HCT116 (cell line): ENCODE measurements around the gene SYCE1L. TPM values are rescaled to one million over a fixed set of nuclear protein-coding genes. Genes with fewer than 3 reads are reported as not detected.

ENCODE experiments used
- ATAC-seq: fragments of 200-7000 bp; cut with Tn5 transposase; 2 replicates; pipeline ENCODE4 v1.9.1; 2020; ENCODE audit warnings: mild to moderate bottlenecking, moderate library complexity
- BruUV-seq: library from RNA; stranded (reverse); fragments of 400-500 nt; replicated peaks from 2 replicates; lab custom pipeline; 2021; lab: Mats Ljungman, UMichigan
- CTCF ChIA-PET: fragments of 300-600 bp; sonication (Branson Sonifier 250); formaldehyde crosslinking; loops from one replicate; lab custom pipeline; 2021; ENCODE audit warnings: antibody characterized with exemption; lab: Charles Lee
- POLR2A ChIA-PET: fragments of 300-600, 350-600 bp; sonication (Branson Sonifier 250); formaldehyde crosslinking; loops from one replicate; lab custom pipeline; 2021; ENCODE audit warnings: antibody characterized with exemption; lab: Charles Lee
- RAD21 ChIA-PET, 2 experiments: fragments of 300-600 bp; sonication (Branson Sonifier 250); formaldehyde crosslinking; loops; one replicate each; lab custom pipeline; 2023; ENCODE audit warnings: low total read pairs in 2 of 2; ENCODE audit not compliant: uncharacterized antibody in 2 of 2, unreplicated experiment in 2 of 2, low non-redundant PET in 1 of 2; lab: Charles Lee
- DNase-seq: peaks from one replicate; pipeline ENCODE4 v3.0.0-alpha.2; 2010; ENCODE audit warnings: low read depth, low spot score
- H2AFZ ChIP-seq: fragments of 200-600 bp; shearing (Covaris generic), sonication (generic); 2 replicates; pipeline ENCODE4 v1.6.1; 2017; ENCODE audit warnings: low read depth, mixed run types, mixed read lengths, antibody characterized with exemption, low read length; ENCODE audit not compliant: poor library complexity, severe bottlenecking
- H3K27ac ChIP-seq: 2 replicates; pipeline ENCODE4 v1.5.1; 2012; ENCODE audit warnings: low read depth, low read length
- H3K27me3 ChIP-seq: fragments of 200-600 bp; sonication (generic); 2 replicates; pipeline ENCODE4 v1.6.1; 2016; ENCODE audit warnings: mixed run types, low read length, mixed read lengths; ENCODE audit not compliant: insufficient read depth
- H3K36me3 ChIP-seq, 2 experiments: fragments of 200-500 bp in 1 of 2; fragments of 200-600 bp in 1 of 2; sonication (Bioruptor generic) in 1 of 2; sonication (generic) in 1 of 2; 2 replicates each; pipeline versions ENCODE4 v1.5.1 to v1.6.1; 2014 to 2016; ENCODE audit warnings: low read length in 2 of 2, inconsistent platforms in 1 of 2, mixed read lengths in 1 of 2, mixed run types in 1 of 2; ENCODE audit not compliant: insufficient read depth in 2 of 2, control insufficient read depth in 1 of 2
- H3K4me1 ChIP-seq, 2 experiments: fragments of 200-600 bp in 1 of 2; sonication (generic) in 1 of 2; 2 replicates each; pipeline versions ENCODE4 v1.5.1 to v1.6.1; 2012 to 2017; ENCODE audit warnings: low read length in 2 of 2, inconsistent platforms in 1 of 2, mild to moderate bottlenecking in 1 of 2, mixed read lengths in 1 of 2, mixed run types in 1 of 2, moderate library complexity in 1 of 2; ENCODE audit not compliant: insufficient read depth in 2 of 2, control insufficient read depth in 1 of 2
- H3K4me2 ChIP-seq: fragments of 200-600 bp; sonication (generic); 2 replicates; pipeline ENCODE4 v1.6.1; 2017; ENCODE audit warnings: mixed run types, low read length, mixed read lengths
- H3K4me3 ChIP-seq, 2 experiments: fragments of 200-600 bp in 1 of 2; sonication (generic) in 1 of 2; replicated peaks in 1 of 2; 2 replicates each; pipeline ENCODE4 v1.5.1; 2011 to 2016; ENCODE audit warnings: low read length in 2 of 2, control low read depth in 1 of 2, low read depth in 1 of 2, mild to moderate bottlenecking in 1 of 2, mixed read lengths in 1 of 2, mixed run types in 1 of 2
- H3K79me2 ChIP-seq: fragments of 200-600 bp; sonication (generic); 2 replicates; pipeline ENCODE4 v1.6.1; 2017; ENCODE audit warnings: mild to moderate bottlenecking, mixed run types, low read length, moderate library complexity, mixed read lengths; ENCODE audit not compliant: insufficient read depth
- H3K9ac ChIP-seq: fragments of 200-600 bp; sonication (generic); 2 replicates; pipeline ENCODE4 v1.6.1; 2016; ENCODE audit warnings: low read length, mixed read lengths
- H3K9me2 ChIP-seq: fragments of 200-600 bp; sonication (generic), shearing (Covaris generic); 2 replicates; pipeline ENCODE4 v1.6.1; 2017; ENCODE audit warnings: mixed run types, mild to moderate bottlenecking, moderate library complexity; ENCODE audit not compliant: insufficient read depth
- H3K9me3 ChIP-seq, 2 experiments: fragments of 200-500 bp in 1 of 2; fragments of 200-600 bp in 1 of 2; sonication (Bioruptor generic) in 1 of 2; sonication (generic) in 1 of 2; 2 replicates each; pipeline ENCODE4 v1.6.1; 2014 to 2017; ENCODE audit warnings: low read length in 2 of 2, mixed read lengths in 2 of 2, inconsistent platforms in 1 of 2, low read depth in 1 of 2, mild to moderate bottlenecking in 1 of 2, mixed run types in 1 of 2, moderate library complexity in 1 of 2; ENCODE audit not compliant: control insufficient read depth in 1 of 2, insufficient read depth in 1 of 2
- H4K20me1 ChIP-seq: fragments of 200-600 bp; sonication (generic), shearing (Covaris generic); 2 replicates; pipeline ENCODE4 v1.6.1; 2017; ENCODE audit warnings: mixed run types, mild to moderate bottlenecking, moderate library complexity; ENCODE audit not compliant: insufficient read depth
- CTCF ChIP-seq, 3 experiments: fragments of 200-600 bp in 1 of 3; sonication (generic) in 1 of 3; IDR thresholded peaks in 2 of 3; conservative IDR thresholded peaks in 1 of 3; 2 replicates each; pipeline ENCODE4 v1.5.1; 2012 to 2017; ENCODE audit warnings: low read depth in 2 of 3, low read length in 2 of 3, antibody characterized with exemption in 1 of 3, borderline replicate concordance in 1 of 3, control low read depth in 1 of 3, mild to moderate bottlenecking in 1 of 3, mixed read lengths in 1 of 3, mixed run types in 1 of 3, moderate library complexity in 1 of 3; ENCODE audit not compliant: insufficient read depth in 1 of 3
- EGR1 ChIP-seq: IDR thresholded peaks from 2 replicates; pipeline ENCODE4 v1.6.1; 2012; ENCODE audit warnings: low read depth
- ELF1 ChIP-seq: IDR thresholded peaks from 2 replicates; pipeline ENCODE4 v1.6.1; 2012; ENCODE audit warnings: low read depth, borderline replicate concordance
- EZH2 ChIP-seq: fragments of 200-600 bp; sonication (generic); IDR thresholded peaks from 2 replicates; pipeline ENCODE4 v1.6.1; 2017; ENCODE audit warnings: antibody characterized with exemption, mixed run types
- EZH2phosphoT487 ChIP-seq: fragments of 200-600 bp; IDR thresholded peaks from 2 replicates; pipeline ENCODE4 v1.6.1; 2018; ENCODE audit warnings: antibody characterized with exemption, borderline replicate concordance
- FOSL1 ChIP-seq: IDR thresholded peaks from 2 replicates; pipeline ENCODE4 v1.6.1; 2012; ENCODE audit warnings: low read depth
- JUND ChIP-seq: IDR thresholded peaks from 2 replicates; pipeline ENCODE4 v1.6.1; 2012
- POLR2A ChIP-seq: IDR thresholded peaks from 2 replicates; pipeline ENCODE4 v1.7.0; 2011; ENCODE audit warnings: borderline replicate concordance; ENCODE audit not compliant: insufficient read depth, insufficient read length; ENCODE audit errors: extremely low read depth
- POLR2AphosphoS5 ChIP-seq: IDR thresholded peaks from 2 replicates; pipeline ENCODE4 v1.6.1; 2011; ENCODE audit warnings: mild to moderate bottlenecking, low read depth, low read length, moderate library complexity
- RAD21 ChIP-seq: IDR thresholded peaks from 2 replicates; pipeline ENCODE4 v1.6.1; 2012; ENCODE audit warnings: low read depth, mild to moderate bottlenecking
- SIN3A ChIP-seq: IDR thresholded peaks from 2 replicates; pipeline ENCODE4 v1.6.1; 2012; ENCODE audit warnings: low read depth
- YY1 ChIP-seq: IDR thresholded peaks from 2 replicates; pipeline ENCODE4 v1.6.1; 2011; ENCODE audit warnings: low read length, low read depth, moderate library complexity, mild to moderate bottlenecking; ENCODE audit not compliant: insufficient replicate concordance; ENCODE audit errors: extremely low read depth
- ZBTB33 ChIP-seq: IDR thresholded peaks from 2 replicates; pipeline ENCODE4 v1.6.1; 2011; ENCODE audit warnings: mild to moderate bottlenecking, low read length, moderate library complexity; ENCODE audit not compliant: insufficient replicate concordance; ENCODE audit errors: extremely low read depth
- ZNF274 ChIP-seq: fragments of 200-500 bp; sonication (Bioruptor generic); IDR thresholded peaks from 2 replicates; pipeline ENCODE4 v1.6.1; 2014; ENCODE audit warnings: mild to moderate bottlenecking, low read depth, low read length, inconsistent platforms
- intact Hi-C: fragments of 100-400 bp; cut with micrococcal nuclease; formaldehyde crosslinking; loops from 2 replicates; pipeline ENCODE4 v1.10.0; 2022
- total RNA-seq: library from RNA; stranded (reverse); gene quantifications from one replicate; pipeline ENCODE4 v1.2.1, GENCODE V29; 2021; ENCODE audit not compliant: unreplicated experiment

Gene SYCE1L
- total RNA-seq, 1 experiment from 2014 or later = 25.7 TPM

- RAD21 ChIA-PET = no interaction called here
- POLR2A ChIA-PET = no interaction called here
- peaks cover 9 to 14% of the 10 kb centered on the region in 2 experiments for H3K4me1 ChIP-seq
- H3K27ac ChIP-seq = no peak overlapping the region
- intact Hi-C loops = no loop called here
- no peak overlapping the region for H3K9ac ChIP-seq
- H3K9me2 ChIP-seq = no peaks in the 10 kb centered on the region
- no peak overlapping the region for H3K4me2 ChIP-seq
- H3K79me2 ChIP-seq = no peaks in the 10 kb centered on the region
- CTCF ChIA-PET = no interaction called here
- H3K4me3 ChIP-seq = no peak overlapping the region
- H2AFZ ChIP-seq = no peak overlapping the region
- no peaks in the 10 kb centered on the region for H4K20me1 ChIP-seq
- DNase-seq (no peak), ATAC-seq (no peak)
- no peaks in the 10 kb centered on the region for H3K36me3 ChIP-seq
- BruUV-seq = no TSS peak
- TF ChIP-seq RAD21 (no peak), ZNF274 (no peak), SIN3A (no peak), CTCF (IDR thresholded peaks at IDR 0.05 in 2 of 3, conservative IDR thresholded peaks at IDR 0.05 in 1 of 3; ENCODE audit: borderline replicate concordance in 1 of 3, insufficient read depth in 1 of 3, low read depth in 2 of 3, low read length in 2 of 3) (no peak), ZBTB33 (no peak), ELF1 (no peak), POLR2A (no peak), EGR1 (no peak), POLR2AphosphoS5 (no peak), FOSL1 (no peak), EZH2 (no peak), JUND (no peak), YY1 (no peak), EZH2phosphoT487 (no peak)
- H3K9me3 ChIP-seq = no peaks in the 10 kb centered on the region
- no peaks in the 10 kb centered on the region for H3K27me3 ChIP-seq
Measured at GRCh38 chr16:77207030-77207429, 7.8 kb downstream of the SYCE1L start.
